Heart right ventricle (tissue), 16 donors: ENCODE measurements around the gene DDX39B. TPM values are rescaled to one million over a fixed set of nuclear protein-coding genes. Genes with fewer than 3 reads are reported as not detected.

ENCODE experiments used
- ATAC-seq, 8 donors: fragments of 200-7000 bp; cut with Tn5 transposase; one replicate each; pipeline ENCODE4 v1.9.1; 2020; ENCODE audit warnings: mild to moderate bottlenecking in 8 of 8, moderate library complexity in 8 of 8, moderate number of reproducible peaks in 1 of 8
- DNase-seq, 2 donors: peaks; one replicate each; pipeline ENCODE4 v3.0.0-alpha.2; 2020
- H3K27ac ChIP-seq, 10 donors: fragments of 200-600 bp; sonication (generic) in 2 of 10; one replicate each; pipeline versions ENCODE4 v1.5.0 to v1.8.0; 2020 to 2022; ENCODE audit warnings: mild to moderate bottlenecking in 3 of 10
- H3K27me3 ChIP-seq, 7 donors: fragments of 200-600 bp; one replicate each; pipeline ENCODE4 v1.8.0; 2021 to 2022; ENCODE audit warnings: mild to moderate bottlenecking in 2 of 7
- H3K36me3 ChIP-seq, 9 donors: fragments of 200-600 bp; sonication (generic) in 1 of 9; one replicate each; pipeline versions ENCODE4 v1.5.0 to v1.8.0; 2020 to 2022; ENCODE audit warnings: mild to moderate bottlenecking in 2 of 9
- H3K4me1 ChIP-seq, 9 donors: fragments of 200-600 bp; sonication (generic) in 1 of 9; one replicate each; pipeline versions ENCODE4 v1.5.0 to v1.8.0; 2020 to 2022; ENCODE audit warnings: mild to moderate bottlenecking in 4 of 9
- H3K4me3 ChIP-seq, 10 donors: fragments of 200-600 bp; sonication (generic) in 2 of 10; one replicate each; pipeline versions ENCODE4 v1.5.0 to v1.8.0; 2020 to 2022; ENCODE audit warnings: mild to moderate bottlenecking in 7 of 10, moderate library complexity in 2 of 10
- H3K9me3 ChIP-seq, 11 donors: fragments of 200-600 bp in 10 of 11; sonication (generic) in 2 of 11; one replicate each; pipeline versions ENCODE4 v1.5.0 to v1.8.0; 2013 to 2022; ENCODE audit warnings: mild to moderate bottlenecking in 2 of 11, control low read depth in 1 of 11, moderate library complexity in 1 of 11
- WGBS, 2 donors: extraction: QIAGEN DNeasy Blood & Tissue Kit; methylation state at CpG; one replicate each; pipeline ENCODE4 v1.1.7; 2013; ENCODE audit warnings: inconsistent platforms in 1 of 2; 5-methylcytosine and 5-hydroxymethylcytosine counted together
- intact Hi-C, 10 donors: fragments of 100-400 bp; cut with DNase I; formaldehyde crosslinking; loops; one replicate each; pipeline versions ENCODE4 v1.11.1 to v1.14.2; 2022
- polyA plus RNA-seq, 2 donors: library from polyadenylated mRNA; stranded (reverse); fragments of 200-250 nt; gene quantifications; one replicate each; pipeline ENCODE4 v1.2.3, GENCODE V29; 2013
- total RNA-seq, 10 donors: library from RNA; stranded (reverse); fragmentation: NEBNext Ultra II Directional in 3 of 10; extraction: Animal tissue kit (Norgen Biotek cat#: 25700) in 3 of 10; gene quantifications; one replicate each; pipeline versions ENCODE4 v1.2.1 to v1.2.4, GENCODE V29; 2021 to 2023
- TF ChIP-seq, protein P1 (sequence below), 9 donors: fragments of 200-600 bp; sonication (generic) in 2 of 9; IDR thresholded peaks; one replicate each; pipeline versions ENCODE4 v1.5.0 to v1.8.0; 2021 to 2022; ENCODE audit warnings: antibody characterized with exemption in 9 of 9, mild to moderate bottlenecking in 5 of 9, moderate library complexity in 1 of 9
- donor health status: Arrhythmogenic right ventricular cardiomyopathy.
- donor health status: ischemic (EF 13 %, LVEDD 7.1; RV severe dilation, severe dysfunction).
- donor health status: healthy with polysubstance abuse.
- donor health status: DM: no; HTN: yes; CAD: no.
- donor health status: DM: no; HTN: no; CAD: no.
- donor health status: ischemic (EF 25% LVEDD 6.9; RV normal size, moderate dysfunction).
- donor health status: ischemic (EF 25% LVEDD 5.7; RV mildly dilated, moderate dysfunction).
- donor health status: healthy.
- donor health status: DM: yes; HTN: yes; CAD: no.
- donor health status: Ischemic cardiomyopathy.
- donor health status: ischemic (EF 35%, LVEDD 5.7; RV mildly dilated, moderate dysfunction).
- donor health status: nonischemic (EF 11% LVEDD 7.7; RV severe dilation, severe dysfunction).
- donor health status: DM: yes; HTN: yes; CAD: no.
- donor health status: PGD.
- donor health status: ischemic (EF 29% LVEDD 5.4; RV normal size, mild dysfunction).
- donor health status: nonischemic (EF 23%, LVEDD 6.1; RV moderate dilation, normal function).

The DDX39B gene
- total and polyA plus RNA-seq, 12 donors = 154 to 422 (median 172) TPM

GRCh38 chr6:31485055-31485454 lies 56.7 kb downstream of the DDX39B start:
- no peaks in the 10 kb centered on the region for H3K9me3 ChIP-seq
- DNase-seq (no peak), ATAC-seq (no peak)
- no peaks in the 10 kb centered on the region for H3K36me3 ChIP-seq
- H3K4me1 ChIP-seq = no peaks in the 10 kb centered on the region
- intact Hi-C loops = loop anchor here in 2 of 10 donors (2.0 kb wide), 1 partner anchor 98 kb away; no protein-coding TSS in a partner anchor
- WGBS, 2 donors = 70 to 93% methylated on average over 1 of the region's 1 CpG
- TF ChIP-seq, protein P1, sequence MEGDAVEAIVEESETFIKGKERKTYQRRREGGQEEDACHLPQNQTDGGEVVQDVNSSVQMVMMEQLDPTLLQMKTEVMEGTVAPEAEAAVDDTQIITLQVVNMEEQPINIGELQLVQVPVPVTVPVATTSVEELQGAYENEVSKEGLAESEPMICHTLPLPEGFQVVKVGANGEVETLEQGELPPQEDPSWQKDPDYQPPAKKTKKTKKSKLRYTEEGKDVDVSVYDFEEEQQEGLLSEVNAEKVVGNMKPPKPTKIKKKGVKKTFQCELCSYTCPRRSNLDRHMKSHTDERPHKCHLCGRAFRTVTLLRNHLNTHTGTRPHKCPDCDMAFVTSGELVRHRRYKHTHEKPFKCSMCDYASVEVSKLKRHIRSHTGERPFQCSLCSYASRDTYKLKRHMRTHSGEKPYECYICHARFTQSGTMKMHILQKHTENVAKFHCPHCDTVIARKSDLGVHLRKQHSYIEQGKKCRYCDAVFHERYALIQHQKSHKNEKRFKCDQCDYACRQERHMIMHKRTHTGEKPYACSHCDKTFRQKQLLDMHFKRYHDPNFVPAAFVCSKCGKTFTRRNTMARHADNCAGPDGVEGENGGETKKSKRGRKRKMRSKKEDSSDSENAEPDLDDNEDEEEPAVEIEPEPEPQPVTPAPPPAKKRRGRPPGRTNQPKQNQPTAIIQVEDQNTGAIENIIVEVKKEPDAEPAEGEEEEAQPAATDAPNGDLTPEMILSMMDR (IDR thresholded peaks at IDR 0.05) = no peak
- no peak overlapping the region for H3K27ac ChIP-seq
- peaks cover 0 to under 1% (median 0%) of the 10 kb centered on the region in 7 donors for H3K27me3 ChIP-seq
- H3K4me3 ChIP-seq = no peak overlapping the region

DNA sequence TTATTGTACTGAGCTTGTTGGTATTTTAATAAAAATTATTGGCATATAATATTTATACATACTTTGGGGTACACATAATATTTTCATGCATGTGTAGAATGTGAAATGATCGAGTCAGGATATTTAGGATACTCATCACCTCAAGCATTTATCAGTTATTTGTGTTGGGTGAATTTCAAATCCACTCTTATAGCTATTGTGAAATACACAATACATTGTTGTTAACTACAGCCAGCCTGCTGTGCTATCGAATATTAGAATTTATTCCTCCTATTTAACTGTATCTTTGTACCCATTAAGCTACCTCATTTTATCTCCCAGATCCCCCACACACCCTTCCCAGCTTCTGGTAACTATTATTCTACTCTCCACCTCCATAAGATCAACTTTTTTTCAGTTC lies 58.4 kb downstream of the DDX39B start:
- 72 to 81% methylated on average over 2 of the region's 2 CpGs for WGBS, 2 donors
- Histone ChIP-seq H3K9me3 (no peaks in the 10 kb centered on the region), H3K4me3 (no peak overlapping the region), H3K4me1 (no peaks in the 10 kb centered on the region), H3K27me3 (no peaks in the 10 kb centered on the region), H3K36me3 (no peaks in the 10 kb centered on the region), H3K27ac (no peak overlapping the region)
- no peak for ATAC-seq
- no peak for DNase-seq
- intact Hi-C loops = no loop called here
- TF ChIP-seq, protein P1 (IDR thresholded peaks at IDR 0.05) = no peak

GRCh38 chr6:31480574-31480973 lies 61.2 kb downstream of the DDX39B start:
- no peaks in the 10 kb centered on the region for H3K9me3 ChIP-seq
- H3K4me3 ChIP-seq = no peak overlapping the region
- no peaks in the 10 kb centered on the region for H3K36me3 ChIP-seq
- TF ChIP-seq, protein P1 (IDR thresholded peaks at IDR 0.05) = no peak
- WGBS, 2 donors = 87 to 90% methylated on average over 11 of the region's 11 CpGs
- intact Hi-C loops = no loop called here
- ATAC-seq (no peak), DNase-seq (no peak)
- H3K27me3 ChIP-seq = no peaks in the 10 kb centered on the region
- no peak overlapping the region for H3K27ac ChIP-seq
- H3K4me1 ChIP-seq = peaks cover 0 to 10% (median 0%) of the 10 kb centered on the region in 9 donors

Other genes with a start within 250 kb of the DDX39B start
- 1,000 to 10,000 TPM in 1 of 10 donors, 100 to 1,000 TPM in 9; 252 to 2,676 (median 383) TPM for gene HLA-B, start 184.8 kb downstream of the DDX39B start, total RNA-seq
- 100 to 1,000 TPM; 516 to 656 TPM for gene HLA-B, start 184.8 kb downstream of the DDX39B start, polyA plus RNA-seq
- gene MICA, start 138.4 kb downstream of the DDX39B start, total RNA-seq = 10 to 100 TPM in 2 of 10 donors, 1 to 10 TPM in 8; 3.2 to 15.0 (median 8.7) TPM
- gene MICA, start 138.4 kb downstream of the DDX39B start, polyA plus RNA-seq = 10 to 100 TPM; 21.2 to 36.0 TPM
- gene MICB, start 43.9 kb downstream of the DDX39B start, total RNA-seq = 1 to 10 TPM in 6 of 10 donors, under 1 TPM in 4; 0.66 to 4.3 (median 1.6) TPM
- 1 to 10 TPM; 1.0 to 1.2 TPM for gene MICB, start 43.9 kb downstream of the DDX39B start, polyA plus RNA-seq
- gene MCCD1, start 13.0 kb downstream of the DDX39B start, total RNA-seq = not detected
- gene MCCD1, start 13.0 kb downstream of the DDX39B start, polyA plus RNA-seq = not detected
- 1 to 10 TPM in 9 of 10 donors, under 1 TPM in 1; 0.97 to 2.2 (median 2.0) TPM for gene ATP6V1G2, start 4.6 kb upstream of the DDX39B start, total RNA-seq
- gene ATP6V1G2, start 4.6 kb upstream of the DDX39B start, polyA plus RNA-seq = 1 to 10 TPM in 1 of 2 donors, under 1 TPM in 1; 0.88 to 2.5 TPM
- gene NFKBIL1, start 5.6 kb upstream of the DDX39B start, total RNA-seq = 10 to 100 TPM in 9 of 10 donors, 1 to 10 TPM in 1; 9.7 to 15.8 (median 11.7) TPM
- 10 to 100 TPM; 18.5 to 22.2 TPM for gene NFKBIL1, start 5.6 kb upstream of the DDX39B start, polyA plus RNA-seq
- gene LTA, start 30.3 kb upstream of the DDX39B start, total RNA-seq = under 1 TPM in 2 of 10 donors, not detected in 8; 0.15 to 0.86 TPM
- under 1 TPM; 0.06 to 0.44 TPM for gene LTA, start 30.3 kb upstream of the DDX39B start, polyA plus RNA-seq
- 1 to 10 TPM in 2 of 10 donors, under 1 TPM in 7, not detected in 1; 0.33 to 3.0 (median 0.61) TPM for gene TNF, start 33.6 kb upstream of the DDX39B start, total RNA-seq
- gene TNF, start 33.6 kb upstream of the DDX39B start, polyA plus RNA-seq = under 1 TPM; 0.16 to 0.51 TPM
- 1 to 10 TPM in 3 of 10 donors, under 1 TPM in 6, not detected in 1; 0.26 to 10.0 (median 0.67) TPM for gene LTB, start 40.4 kb upstream of the DDX39B start, total RNA-seq
- under 1 TPM; 0.51 to 0.65 TPM for gene LTB, start 40.4 kb upstream of the DDX39B start, polyA plus RNA-seq
- 10 to 100 TPM in 1 of 10 donors, 1 to 10 TPM in 9; 2.6 to 35.6 (median 3.9) TPM for gene LST1, start 44.3 kb upstream of the DDX39B start, total RNA-seq
- 1 to 10 TPM; 6.5 to 8.7 TPM for gene LST1, start 44.3 kb upstream of the DDX39B start, polyA plus RNA-seq
- 1 to 10 TPM in 1 of 10 donors, under 1 TPM in 2, not detected in 7; 0.31 to 1.0 (median 0.33) TPM for gene NCR3, start 51.0 kb upstream of the DDX39B start, total RNA-seq
- gene NCR3, start 51.0 kb upstream of the DDX39B start, polyA plus RNA-seq = not detected
- 10 to 100 TPM in 3 of 10 donors, 1 to 10 TPM in 7; 2.8 to 62.1 (median 6.2) TPM for gene AIF1, start 73.2 kb upstream of the DDX39B start, total RNA-seq
- gene AIF1, start 73.2 kb upstream of the DDX39B start, polyA plus RNA-seq = 10 to 100 TPM; 18.2 to 20.2 TPM
- gene PRRC2A, start 78.7 kb upstream of the DDX39B start, total RNA-seq = 100 to 1,000 TPM in 4 of 10 donors, 10 to 100 TPM in 6; 83.9 to 105 (median 98.9) TPM
- gene PRRC2A, start 78.7 kb upstream of the DDX39B start, polyA plus RNA-seq = 100 to 1,000 TPM in 1 of 2 donors, 10 to 100 TPM in 1; 93.4 to 179 TPM
- 100 to 1,000 TPM; 262 to 347 (median 300) TPM for gene BAG6, start 110.7 kb upstream of the DDX39B start, total RNA-seq
- gene BAG6, start 110.7 kb upstream of the DDX39B start, polyA plus RNA-seq = 100 to 1,000 TPM; 311 to 522 TPM
- 1 to 10 TPM; 1.8 to 3.9 (median 2.5) TPM for gene APOM, start 113.9 kb upstream of the DDX39B start, total RNA-seq
- gene APOM, start 113.9 kb upstream of the DDX39B start, polyA plus RNA-seq = 1 to 10 TPM; 3.2 to 7.4 TPM
- gene C6orf47, start 118.8 kb upstream of the DDX39B start, total RNA-seq = 10 to 100 TPM; 15.9 to 23.3 (median 18.0) TPM
- 10 to 100 TPM; 18.5 to 22.2 TPM for gene C6orf47, start 118.8 kb upstream of the DDX39B start, polyA plus RNA-seq
- 10 to 100 TPM; 14.5 to 23.8 (median 18.3) TPM for gene GPANK1, start 123.0 kb upstream of the DDX39B start, total RNA-seq
- gene GPANK1, start 123.0 kb upstream of the DDX39B start, polyA plus RNA-seq = 10 to 100 TPM; 15.4 to 17.8 TPM
- gene CSNK2B, start 124.1 kb upstream of the DDX39B start, total RNA-seq = 100 to 1,000 TPM; 101 to 153 (median 115) TPM
- 100 to 1,000 TPM; 109 to 199 TPM for gene CSNK2B, start 124.1 kb upstream of the DDX39B start, polyA plus RNA-seq
- 1 to 10 TPM; 2.4 to 6.7 (median 3.8) TPM for gene LY6G5B, start 128.0 kb upstream of the DDX39B start, total RNA-seq
- gene LY6G5B, start 128.0 kb upstream of the DDX39B start, polyA plus RNA-seq = 1 to 10 TPM; 3.6 to 7.3 TPM
- gene LY6G5C, start 139.1 kb upstream of the DDX39B start, total RNA-seq = 1 to 10 TPM; 1.2 to 3.5 (median 1.9) TPM
- gene LY6G5C, start 139.1 kb upstream of the DDX39B start, polyA plus RNA-seq = 1 to 10 TPM; 2.0 to 2.6 TPM
- 10 to 100 TPM; 24.3 to 40.3 (median 28.7) TPM for gene ABHD16A, start 161.3 kb upstream of the DDX39B start, total RNA-seq
- gene ABHD16A, start 161.3 kb upstream of the DDX39B start, polyA plus RNA-seq = 10 to 100 TPM; 28.0 to 45.2 TPM
- not detected for gene LY6G6F, start 164.9 kb upstream of the DDX39B start, total RNA-seq
- not detected for gene LY6G6F, start 164.9 kb upstream of the DDX39B start, polyA plus RNA-seq
- not detected for gene LY6G6D, start 173.3 kb upstream of the DDX39B start, total RNA-seq
- gene LY6G6D, start 173.3 kb upstream of the DDX39B start, polyA plus RNA-seq = not detected
- not detected for gene LY6G6C, start 179.7 kb upstream of the DDX39B start, total RNA-seq
- not detected for gene LY6G6C, start 179.7 kb upstream of the DDX39B start, polyA plus RNA-seq
- under 1 TPM in 7 of 10 donors, not detected in 3; 0.11 to 0.97 (median 0.27) TPM for gene MPIG6B, start 181.4 kb upstream of the DDX39B start, total RNA-seq
- gene MPIG6B, start 181.4 kb upstream of the DDX39B start, polyA plus RNA-seq = under 1 TPM; 0.13 to 0.37 TPM
- 10 to 100 TPM; 35.2 to 61.6 (median 51.5) TPM for gene DDAH2, start 187.3 kb upstream of the DDX39B start, total RNA-seq
- 100 to 1,000 TPM in 1 of 2 donors, 10 to 100 TPM in 1; 96.4 to 117 TPM for gene DDAH2, start 187.3 kb upstream of the DDX39B start, polyA plus RNA-seq
- gene CLIC1, start 194.5 kb upstream of the DDX39B start, total RNA-seq = 100 to 1,000 TPM in 2 of 10 donors, 10 to 100 TPM in 8; 64.5 to 219 (median 87.9) TPM
- 100 to 1,000 TPM in 1 of 2 donors, 10 to 100 TPM in 1; 51.1 to 400 TPM for gene CLIC1, start 194.5 kb upstream of the DDX39B start, polyA plus RNA-seq
- 1 to 10 TPM in 8 of 10 donors, under 1 TPM in 2; 0.89 to 4.3 (median 2.6) TPM for gene MSH5, start 198.0 kb upstream of the DDX39B start, total RNA-seq
- 1 to 10 TPM in 1 of 2 donors, under 1 TPM in 1; 0.97 to 6.1 TPM for gene MSH5, start 198.0 kb upstream of the DDX39B start, polyA plus RNA-seq
- gene SAPCD1, start 220.7 kb upstream of the DDX39B start, total RNA-seq = 1 to 10 TPM in 1 of 10 donors, under 1 TPM in 6, not detected in 3; 0.52 to 1.2 (median 0.72) TPM
- gene SAPCD1, start 220.7 kb upstream of the DDX39B start, polyA plus RNA-seq = 1 to 10 TPM in 1 of 2 donors, under 1 TPM in 1; 0.36 to 1.9 TPM
- 10 to 100 TPM in 9 of 10 donors, 1 to 10 TPM in 1; 10.0 to 28.3 (median 20.8) TPM for gene VWA7, start 235.3 kb upstream of the DDX39B start, total RNA-seq
- gene VWA7, start 235.3 kb upstream of the DDX39B start, polyA plus RNA-seq = 1 to 10 TPM; 2.2 to 6.6 TPM